ENCODE measurements around the gene SYNDIG1.

SYNDIG1 gene

GRCh38 chr20:24664266-24664986, 195.0 kb downstream of the SYNDIG1 start:
- no peak overlapping the region for H3K4me3 ChIP-seq (ENCODE audit: low read depth, low read length)
- no peak for TF ChIP-seq CTCF (IDR thresholded peaks at IDR 0.05; ENCODE audit: low read depth, low read length, missing control alignments)
- in situ Hi-C loops (cut with HindIII; ENCODE audit: low sequenced_read_pairs), result no loop called here
- no peak for DNase-seq (ENCODE audit: low read depth)

- in situ Hi-C loops (cut with HindIII; ENCODE audit: low sequenced_read_pairs), result no loop called here
- TF ChIP-seq CTCF (IDR thresholded peaks at IDR 0.05; ENCODE audit: low read depth, low read length, missing control alignments), result no peak
- no peak overlapping the region for H3K4me3 ChIP-seq (ENCODE audit: low read depth, low read length)
- no peak for DNase-seq (ENCODE audit: low read depth)
Observed at GRCh38 chr20:24665196-24665595, 195.8 kb downstream of the SYNDIG1 start.

GRCh38 chr20:24665741-24666191, 196.3 kb downstream of the SYNDIG1 start:
- DNase-seq (ENCODE audit: low read depth), result no peak
- no peak overlapping the region for H3K4me3 ChIP-seq (ENCODE audit: low read depth, low read length)
- no peak for TF ChIP-seq CTCF (IDR thresholded peaks at IDR 0.05; ENCODE audit: low read depth, low read length, missing control alignments)
- in situ Hi-C loops (cut with HindIII; ENCODE audit: low sequenced_read_pairs), result no loop called here

GRCh38 chr20:24667689-24668383, 198.4 kb downstream of the SYNDIG1 start:
- DNase-seq (ENCODE audit: low read depth), result no peak
- no peak for TF ChIP-seq CTCF (IDR thresholded peaks at IDR 0.05; ENCODE audit: low read depth, low read length, missing control alignments)
- in situ Hi-C loops (cut with HindIII; ENCODE audit: low sequenced_read_pairs), result no loop called here
- no peak overlapping the region for H3K4me3 ChIP-seq (ENCODE audit: low read depth, low read length)

- in situ Hi-C loops (cut with HindIII; ENCODE audit: low sequenced_read_pairs), result no loop called here
- H3K4me3 ChIP-seq (ENCODE audit: low read depth, low read length), result no peak overlapping the region
- TF ChIP-seq CTCF (IDR thresholded peaks at IDR 0.05; ENCODE audit: low read depth, low read length, missing control alignments), result no peak
- DNase-seq (ENCODE audit: low read depth), result no peak
Observed at GRCh38 chr20:24668384-24668702, 198.9 kb downstream of the SYNDIG1 start.

- no peak overlapping the region for H3K4me3 ChIP-seq (ENCODE audit: low read depth, low read length)
- DNase-seq (ENCODE audit: low read depth), result no peak
- TF ChIP-seq CTCF (IDR thresholded peaks at IDR 0.05; ENCODE audit: low read depth, low read length, missing control alignments), result no peak
- in situ Hi-C loops (cut with HindIII; ENCODE audit: low sequenced_read_pairs), result no loop called here
Observed at GRCh38 chr20:24668791-24669190, 199.4 kb downstream of the SYNDIG1 start.

Data from astrocyte of the cerebellum (primary cell).